ENCODE data around the gene IGSF8. TPM values are rescaled to one million over a fixed set of nuclear protein-coding genes. Genes with fewer than 3 reads are reported as not detected.

IGSF8 gene
- total RNA-seq, 2 donors from 2014 or later: 34.5 to 35.9 TPM

- no peak for TF ChIP-seq CTCF (conservative IDR thresholded peaks at IDR 0.05)
- Mint-ChIP-seq H3K27me3 (ENCODE audit: insufficient read depth) (peaks cover 74% of the 10 kb centered on the region), H3K4me3 (peak overlapping the region; percentile 69), H3K9me3 (no peaks in the 10 kb centered on the region), H3K36me3 (ENCODE audit: low read depth) (no peaks in the 10 kb centered on the region), H3K4me1 (peaks cover 20% of the 10 kb centered on the region), H3K27ac (no peak overlapping the region)
- 3 to 4% methylated on average over 21 to 46 of the region's 46 CpGs for WGBS, 2 experiments (ENCODE audit: insufficient coverage in 1 of 2, insufficient read length in 1 of 2)
- Histone ChIP-seq H3K9ac (ENCODE audit: extremely low read depth, low read length, poor library complexity, severe bottlenecking) (peak overlapping the region; percentile 3), H3K4me1 (ENCODE audit: control insufficient read depth, insufficient read depth, low read length) (peaks cover 12% of the 10 kb centered on the region), H3K27ac (ENCODE audit: low read depth, low read length) (no peak overlapping the region), H3K4me3 (ENCODE audit: low read length) (peak overlapping the region; percentile 79), H3K9me3 (ENCODE audit: control insufficient read depth, low read length) (no peaks in the 10 kb centered on the region), H3K27me3 (ENCODE audit: control insufficient read depth, insufficient read depth, low read length, poor library complexity, severe bottlenecking) (peaks cover 44% of the 10 kb centered on the region), H3K36me3 (ENCODE audit: control insufficient read depth, insufficient read depth, low read length) (no peaks in the 10 kb centered on the region)
- DNase-seq: peak; percentile 97
Observed at GRCh38 chr1:160070243-160071163, 27.9 kb downstream of the IGSF8 start.

- no peaks in the 10 kb centered on the region for H3K36me3 ChIP-seq (ENCODE audit: control insufficient read depth, insufficient read depth, low read length)
- Mint-ChIP-seq H3K27ac (no peak within 1 kb of the TSS), H3K4me3 (peak within 1 kb of the TSS; percentile 69), H3K27me3 (ENCODE audit: insufficient read depth) (peaks cover 70% of the 10 kb centered on the region), H3K9me3 (no peaks in the 10 kb centered on the region), H3K4me1 (peaks cover 20% of the 10 kb centered on the region), H3K36me3 (ENCODE audit: low read depth) (no peaks in the 10 kb centered on the region)
- H3K4me1 ChIP-seq (ENCODE audit: control insufficient read depth, insufficient read depth, low read length): peaks cover 12% of the 10 kb centered on the region
- no peaks in the 10 kb centered on the region for H3K9me3 ChIP-seq (ENCODE audit: control insufficient read depth, low read length)
- TF ChIP-seq CTCF (conservative IDR thresholded peaks at IDR 0.05): no peak
- DNase-seq: no peak
- H3K9ac ChIP-seq (ENCODE audit: extremely low read depth, low read length, poor library complexity, severe bottlenecking): peak within 1 kb of the TSS; percentile 3
- H3K4me3 ChIP-seq (ENCODE audit: low read length): peak within 1 kb of the TSS; percentile 79
- H3K27ac ChIP-seq (ENCODE audit: low read depth, low read length): no peak within 1 kb of the TSS
- WGBS, 2 experiments (ENCODE audit: insufficient coverage in 1 of 2, insufficient read length in 1 of 2): 17 to 54% methylated on average over 8 to 32 of the region's 32 CpGs
- H3K27me3 ChIP-seq (ENCODE audit: control insufficient read depth, insufficient read depth, low read length, poor library complexity, severe bottlenecking): peaks cover 35% of the 10 kb centered on the region
Observed at GRCh38 chr1:160069460-160070231, 28.8 kb downstream of the IGSF8 start, which contains the start of gene KCNJ10. Gene KCNJ10, minus strand, starts transcription at chr1:160070160. Its CDS starts 27,628 bp downstream, at chr1:160042532.

GRCh38 chr1:160068225-160068624, 30.2 kb downstream of the IGSF8 start:
- TF ChIP-seq CTCF (conservative IDR thresholded peaks at IDR 0.05): no peak
- H3K4me1 Mint-ChIP-seq: peaks cover 20% of the 10 kb centered on the region
- 80% methylated on average over 1 to 5 of the region's 5 CpGs for WGBS, 2 experiments (ENCODE audit: insufficient coverage in 1 of 2, insufficient read length in 1 of 2)

More at GRCh38 chr1:160068225-160068624, 30.2 kb downstream of the IGSF8 start:
- Histone ChIP-seq H3K4me3 (ENCODE audit: low read length) (no peak overlapping the region), H3K4me1 (ENCODE audit: control insufficient read depth, insufficient read depth, low read length) (peaks cover 12% of the 10 kb centered on the region), H3K27me3 (ENCODE audit: control insufficient read depth, insufficient read depth, low read length, poor library complexity, severe bottlenecking) (peaks cover 32% of the 10 kb centered on the region), H3K9me3 (ENCODE audit: control insufficient read depth, low read length) (no peaks in the 10 kb centered on the region), H3K9ac (ENCODE audit: extremely low read depth, low read length, poor library complexity, severe bottlenecking) (no peak overlapping the region), H3K36me3 (ENCODE audit: control insufficient read depth, insufficient read depth, low read length) (no peaks in the 10 kb centered on the region), H3K27ac (ENCODE audit: low read depth, low read length) (no peak overlapping the region)
- Mint-ChIP-seq H3K36me3 (ENCODE audit: low read depth) (no peaks in the 10 kb centered on the region), H3K27ac (no peak overlapping the region), H3K27me3 (ENCODE audit: insufficient read depth) (peaks cover 61% of the 10 kb centered on the region), H3K9me3 (no peaks in the 10 kb centered on the region), H3K4me3 (no peak overlapping the region)
- DNase-seq: no peak

Data from endodermal cell (in vitro differentiated cells).